Measurements from ENCODE around the gene NNT. TPM values are rescaled to one million over a fixed set of nuclear protein-coding genes. Genes with fewer than 3 reads are reported as not detected.
"Not testable (repeated sequence)": the region's sequence is repeated elsewhere in the genome, so short reads cannot be mapped to it uniquely, and the experiment has no call there.

NNT gene
- total RNA-seq, 1 experiment from 2014 or later = 42.8 TPM

DNA sequence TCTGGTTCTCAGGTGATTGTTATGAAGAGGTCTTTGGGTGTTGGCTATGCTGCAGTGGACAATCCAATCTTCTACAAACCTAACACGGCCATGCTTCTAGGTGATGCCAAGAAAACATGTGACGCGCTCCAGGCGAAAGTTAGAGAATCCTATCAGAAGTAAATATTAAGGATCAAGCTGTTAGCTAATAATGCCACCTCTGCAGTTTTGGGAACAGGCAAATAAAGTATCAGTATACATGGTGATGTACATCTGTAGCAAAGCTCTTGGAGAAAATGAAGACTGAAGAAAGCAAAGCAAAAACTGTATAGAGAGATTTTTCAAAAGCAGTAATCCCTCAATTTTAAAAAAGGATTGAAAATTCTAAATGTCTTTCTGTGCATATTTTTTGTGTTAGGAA is 101.3 kb downstream of the NNT start:
- no peak for DNase-seq (ENCODE audit: low spot score)

DNA sequence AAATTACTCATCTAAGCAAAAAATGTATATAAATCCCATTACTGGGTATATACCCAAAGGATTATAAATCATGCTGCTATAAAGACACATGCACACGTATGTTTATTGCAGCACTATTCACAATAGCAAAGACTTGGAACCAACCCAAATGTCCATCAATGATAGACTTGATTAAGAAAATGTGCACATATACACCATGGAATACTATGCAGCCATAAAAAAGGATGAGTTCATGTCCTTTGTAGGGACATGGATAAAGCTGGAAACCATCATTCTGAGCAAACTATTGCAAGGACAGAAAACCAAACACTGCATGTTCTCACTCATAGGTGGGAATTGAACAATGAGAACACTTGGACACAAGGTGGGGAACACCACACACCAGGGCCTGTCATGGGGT is 103.6 kb downstream of the NNT start:
- DNase-seq (ENCODE audit: low spot score) = not testable (repeated sequence)

DNA sequence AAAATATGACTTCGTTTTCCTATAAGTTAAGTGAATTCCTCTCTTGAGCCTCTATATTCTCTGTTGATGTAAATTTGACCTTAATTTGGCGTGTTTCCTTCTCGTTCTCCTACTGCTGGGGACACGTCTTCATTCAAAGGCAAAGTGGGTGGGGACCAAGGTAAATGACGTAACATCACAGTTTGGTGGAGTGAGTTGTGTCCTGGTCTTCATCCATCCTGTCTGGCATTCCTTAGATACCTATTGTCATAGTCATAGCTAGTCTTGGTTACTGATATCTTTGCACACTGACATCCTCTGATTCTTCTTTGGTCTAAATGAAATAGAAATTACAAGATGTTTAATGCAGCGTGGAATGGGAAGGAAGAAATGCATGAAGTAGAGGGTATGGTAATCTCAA is 108.5 kb downstream of the NNT start:
- peak; percentile 95 for DNase-seq (ENCODE audit: low spot score)

GRCh38 chr5:43712081-43712480 is 109.1 kb downstream of the NNT start:
- no peak for DNase-seq (ENCODE audit: low spot score)

DNA sequence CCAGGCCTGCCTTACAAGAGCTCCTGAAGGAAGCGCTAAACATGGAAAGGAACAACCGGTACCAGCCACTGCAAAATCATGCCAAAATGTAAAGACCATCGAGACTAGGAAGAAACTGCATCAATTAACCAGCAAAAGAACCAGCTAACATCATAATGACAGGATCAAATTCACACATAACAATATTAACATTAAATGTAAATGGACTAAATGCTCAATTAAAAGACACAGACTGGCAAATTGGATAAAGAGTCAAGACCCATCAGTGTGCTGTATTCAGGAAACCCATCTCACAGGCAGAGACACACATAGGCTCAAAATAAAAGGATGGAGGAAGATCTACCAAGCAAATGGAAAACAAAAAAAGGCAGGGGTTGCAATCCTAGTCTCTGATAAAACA is 116.8 kb downstream of the NNT start:
- DNase-seq (ENCODE audit: low spot score) = not testable (repeated sequence)

GRCh38 chr5:43728581-43728980 is 125.6 kb downstream of the NNT start:
- DNase-seq (ENCODE audit: low spot score) = no peak

DNA sequence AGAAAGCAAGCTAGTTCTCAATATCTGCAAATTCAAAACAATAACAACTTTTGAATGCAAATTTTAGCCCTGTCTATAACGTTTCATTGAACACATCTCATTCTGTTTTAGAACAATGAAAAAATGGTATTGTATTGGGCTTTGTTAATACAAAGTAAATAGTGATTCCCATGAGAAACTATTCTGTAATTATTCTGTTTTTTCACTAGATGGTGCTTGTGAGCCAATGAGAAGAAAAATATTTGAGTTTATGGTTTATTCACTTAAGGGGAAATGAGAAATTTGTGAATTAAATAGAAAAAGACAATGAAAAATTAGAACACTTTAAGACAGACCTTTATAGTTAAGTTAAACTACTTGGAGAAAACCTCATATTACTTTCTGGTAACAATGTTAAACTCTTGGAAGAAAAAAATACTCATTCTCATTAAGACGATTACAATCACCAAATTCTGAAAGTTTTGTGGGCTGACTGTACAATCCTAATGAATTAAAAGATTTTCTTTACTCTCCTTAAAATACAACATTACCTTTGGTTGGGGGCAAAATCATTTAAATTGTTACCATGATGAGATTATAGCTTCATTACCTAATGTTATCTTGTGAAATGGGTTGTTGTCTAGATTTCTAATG is 127.0 kb downstream of the NNT start:
- peak; percentile 19 for DNase-seq (ENCODE audit: low spot score)

- no peak for DNase-seq (ENCODE audit: low spot score)
These were observed 127.9 kb downstream of the NNT start for GRCh38 chr5:43730832-43731342.

DNA sequence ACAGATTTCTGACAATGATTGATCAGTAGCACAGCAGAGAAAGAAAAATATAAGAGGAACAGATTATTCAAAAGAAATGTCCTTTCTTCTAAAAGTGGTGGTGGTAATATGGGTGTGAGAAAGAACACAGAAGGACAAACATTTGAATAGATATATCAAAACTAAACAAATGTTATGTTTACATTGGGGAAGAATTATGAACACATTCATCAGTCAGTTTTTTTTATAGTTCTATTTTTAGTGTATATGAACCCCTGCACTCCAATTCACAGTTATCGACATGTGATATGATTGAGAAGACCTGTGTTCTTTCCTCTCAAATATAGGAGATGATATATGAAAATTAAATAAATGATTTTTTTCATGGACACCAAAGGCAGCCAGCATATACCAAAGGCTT is 128.6 kb downstream of the NNT start:
- no peak for DNase-seq (ENCODE audit: low spot score)

DNA sequence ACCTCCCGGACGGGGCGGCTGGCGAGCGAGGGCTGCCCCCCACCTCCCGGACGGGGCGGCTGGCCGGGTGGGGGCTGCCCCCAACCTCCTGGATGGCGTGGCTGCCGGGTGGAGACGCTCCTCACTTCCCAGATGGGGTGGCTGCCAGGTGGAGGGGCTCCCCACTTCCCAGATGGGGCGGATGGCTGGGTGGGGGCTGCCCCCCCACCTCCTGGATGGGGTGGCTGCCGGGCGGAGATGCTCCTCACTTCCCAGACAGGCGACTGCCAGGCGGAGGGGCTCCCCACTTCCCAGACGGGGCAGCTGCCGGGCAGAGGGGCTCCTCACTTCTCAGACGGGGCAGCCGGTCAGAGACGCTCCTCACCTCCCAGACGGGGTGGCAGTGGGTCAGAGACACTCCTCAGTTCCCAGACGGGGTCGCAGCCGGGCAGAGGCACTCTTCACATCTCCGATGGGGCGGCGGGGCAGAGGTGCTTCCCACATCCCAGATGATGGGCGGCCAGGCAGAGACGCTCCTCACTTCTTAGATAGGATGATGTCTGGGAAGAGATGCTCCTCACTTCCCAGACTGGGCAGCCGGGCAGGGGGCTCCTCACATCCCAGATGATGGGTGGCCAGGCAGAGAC is 143.1 kb downstream of the NNT start:
- not testable (repeated sequence) for DNase-seq (ENCODE audit: low spot score)

- DNase-seq (ENCODE audit: low spot score) = no peak
These were observed 147.8 kb downstream of the NNT start for GRCh38 chr5:43750809-43751208.

- DNase-seq (ENCODE audit: low spot score) = no peak
These were observed 150.1 kb downstream of the NNT start for GRCh38 chr5:43753069-43753468.

Other genes with a start within 250 kb of the NNT start
- gene CCL28, start 190.8 kb upstream of the NNT start, total RNA-seq (2014; rRNA removed; shearing (Covaris generic)) = not detected in 2 replicates
- 19.1 and 21.7 TPM in 2 replicates for gene TMEM267, start 119.3 kb upstream of the NNT start, total RNA-seq (2014; rRNA removed; shearing (Covaris generic))
- gene C5orf34, start 88.0 kb upstream of the NNT start, total RNA-seq (2014; rRNA removed; shearing (Covaris generic)) = 13.0 and 18.8 TPM in 2 replicates
- gene PAIP1, start 46.1 kb upstream of the NNT start, total RNA-seq (2014; rRNA removed; shearing (Covaris generic)) = 207 and 210 TPM in 2 replicates

All from A172 (cell line).